Right cardiac atrium (tissue), 5 donors: Measurements from ENCODE around the gene TLCD3B. TPM values are rescaled to one million over a fixed set of nuclear protein-coding genes. Genes with fewer than 3 reads are reported as not detected.

Experiments
- ATAC-seq, 2 donors: fragments of 200-7000 bp; cut with Tn5 transposase; one replicate each; pipeline versions ENCODE4 v1.8.0 to v1.9.1; 2020; ENCODE audit warnings: moderate library complexity in 2 of 2, mild to moderate bottlenecking in 1 of 2
- DNase-seq, 3 donors: peaks; one replicate each; pipeline ENCODE4 v3.0.0-alpha.2; 2020
- H3K27ac ChIP-seq: one replicate; pipeline ENCODE4 v1.5.1; 2013; ENCODE audit warnings: mild to moderate bottlenecking, low read length, control low read depth, moderate library complexity
- H3K27me3 ChIP-seq: one replicate; pipeline ENCODE4 v1.6.1; 2013; ENCODE audit not compliant: control insufficient read depth, insufficient read depth
- H3K4me1 ChIP-seq: one replicate; pipeline ENCODE4 v1.6.1; 2013; ENCODE audit warnings: low read length; ENCODE audit not compliant: control insufficient read depth, insufficient read depth
- H3K4me3 ChIP-seq: one replicate; pipeline ENCODE4 v1.5.1; 2013; ENCODE audit warnings: low read length, control low read depth
- H3K9me3 ChIP-seq: one replicate; pipeline ENCODE4 v1.6.1; 2013; ENCODE audit warnings: low read length; ENCODE audit not compliant: control insufficient read depth
- WGBS: extraction: QIAGEN DNeasy Blood & Tissue Kit; methylation state at CpG from one replicate; pipeline ENCODE4 v1.1.7; 2013; 5-methylcytosine and 5-hydroxymethylcytosine counted together
- intact Hi-C, 4 donors: fragments of 100-400 bp; cut with DNase I; formaldehyde crosslinking; loops; one replicate each; pipeline versions ENCODE4 v1.11.0 to v1.14.0; 2022 to 2023
- polyA plus RNA-seq: library from polyadenylated mRNA; stranded (reverse); fragments of 200-250 nt; gene quantifications from one replicate; pipeline ENCODE4 v1.2.3, GENCODE V29; 2013
- total RNA-seq, 4 donors: library from RNA; stranded (reverse); fragmentation: NEBNext Ultra II Directional; extraction: Animal tissue kit (Norgen Biotek cat#: 25700); gene quantifications; one replicate each; pipeline ENCODE4 v1.2.1, GENCODE V29; 2021
- donor health status: healthy with polysubstance abuse.
- donor health status: DM: no; HTN: yes; CAD: no.
- donor health status: DM: no; HTN: no; CAD: no.
- donor health status: DM: no; HTN: yes; CAD: no; lungs with severe emphysema.
- donor health status: DM: yes; HTN: yes; CAD: no.

Gene TLCD3B
- total and polyA plus RNA-seq, 5 donors: not detected

GRCh38 chr16:29975811-29976511, 55.1 kb downstream of the TLCD3B start:
- 7% methylated on average over 6 of the region's 6 CpGs for WGBS
- no peak for DNase-seq
- peak overlapping the region; percentile 71 for H3K4me3 ChIP-seq
- H3K27me3 ChIP-seq: no peaks in the 10 kb centered on the region
- H3K9me3 ChIP-seq: no peaks in the 10 kb centered on the region
- intact Hi-C loops: no loop called here
- peak overlapping the region; percentile 88 for H3K27ac ChIP-seq
- H3K4me1 ChIP-seq: peaks cover 11% of the 10 kb centered on the region
- ATAC-seq: no peak

- Histone ChIP-seq H3K27me3 (no peaks in the 10 kb centered on the region), H3K4me1 (peaks cover 11% of the 10 kb centered on the region), H3K4me3 (peak overlapping the region; percentile 71), H3K27ac (peak overlapping the region; percentile 88), H3K9me3 (no peaks in the 10 kb centered on the region)
- DNase-seq: no peak
- intact Hi-C loops: no loop called here
- ATAC-seq: no peak
- 46% methylated on average over 5 of the region's 5 CpGs for WGBS
Observed at GRCh38 chr16:29975134-29975538, 55.9 kb downstream of the TLCD3B start.

Other genes starting within 250 kb of the TLCD3B start
- gene KIF22, start 240.5 kb downstream of the TLCD3B start, total RNA-seq: 10 to 100 TPM; 19.0 to 53.8 (median 41.6) TPM
- 89.6 TPM for gene KIF22, start 240.5 kb downstream of the TLCD3B start, polyA plus RNA-seq
- gene MAZ, start 224.7 kb downstream of the TLCD3B start, total RNA-seq: 100 to 1,000 TPM in 3 of 4 donors, 10 to 100 TPM in 1; 82.3 to 113 (median 104) TPM
- gene MAZ, start 224.7 kb downstream of the TLCD3B start, polyA plus RNA-seq: 69.3 TPM
- 1 to 10 TPM; 2.5 to 5.0 (median 4.4) TPM for gene PRRT2, start 219.1 kb downstream of the TLCD3B start, total RNA-seq
- 4.8 TPM for gene PRRT2, start 219.1 kb downstream of the TLCD3B start, polyA plus RNA-seq
- gene PAGR1, start 215.1 kb downstream of the TLCD3B start, total RNA-seq: 10 to 100 TPM; 13.7 to 20.3 (median 15.2) TPM
- 33.8 TPM for gene PAGR1, start 215.1 kb downstream of the TLCD3B start, polyA plus RNA-seq
- gene MVP, start 210.8 kb downstream of the TLCD3B start, total RNA-seq: 10 to 100 TPM; 48.2 to 73.9 (median 64.0) TPM
- 50.6 TPM for gene MVP, start 210.8 kb downstream of the TLCD3B start, polyA plus RNA-seq
- gene CDIPT, start 168.0 kb downstream of the TLCD3B start, total RNA-seq: 100 to 1,000 TPM in 2 of 4 donors, 10 to 100 TPM in 2; 86.7 to 109 (median 99.1) TPM
- 106 TPM for gene CDIPT, start 168.0 kb downstream of the TLCD3B start, polyA plus RNA-seq
- gene SEZ6L2, start 131.7 kb downstream of the TLCD3B start, total RNA-seq: 1 to 10 TPM; 1.5 to 3.6 (median 2.1) TPM
- 0.36 TPM for gene SEZ6L2, start 131.7 kb downstream of the TLCD3B start, polyA plus RNA-seq
- gene ASPHD1, start 130.8 kb downstream of the TLCD3B start, total RNA-seq: under 1 TPM in 3 of 4 donors, not detected in 1; 0.24 to 0.50 (median 0.28) TPM
- 0.14 TPM for gene ASPHD1, start 130.8 kb downstream of the TLCD3B start, polyA plus RNA-seq
- 10 to 100 TPM in 2 of 4 donors, 1 to 10 TPM in 2; 7.3 to 12.8 (median 9.2) TPM for gene KCTD13, start 105.0 kb downstream of the TLCD3B start, total RNA-seq
- 7.1 TPM for gene KCTD13, start 105.0 kb downstream of the TLCD3B start, polyA plus RNA-seq
- 10 to 100 TPM; 79.7 to 90.4 (median 82.1) TPM for gene TMEM219, start 69.2 kb downstream of the TLCD3B start, total RNA-seq
- 97.4 TPM for gene TMEM219, start 69.2 kb downstream of the TLCD3B start, polyA plus RNA-seq
- 10 to 100 TPM; 37.2 to 40.1 (median 39.4) TPM for gene TAOK2, start 57.4 kb downstream of the TLCD3B start, total RNA-seq
- 38.3 TPM for gene TAOK2, start 57.4 kb downstream of the TLCD3B start, polyA plus RNA-seq
- 10 to 100 TPM; 11.6 to 21.7 (median 17.5) TPM for gene HIRIP3, start 35.7 kb downstream of the TLCD3B start, total RNA-seq
- gene HIRIP3, start 35.7 kb downstream of the TLCD3B start, polyA plus RNA-seq: 19.1 TPM
- gene INO80E, start 35.0 kb downstream of the TLCD3B start, total RNA-seq: 10 to 100 TPM; 32.7 to 44.6 (median 37.1) TPM
- 59.1 TPM for gene INO80E, start 35.0 kb downstream of the TLCD3B start, polyA plus RNA-seq
- gene DOC2A, start 20.2 kb downstream of the TLCD3B start, total RNA-seq: under 1 TPM; 0.40 to 0.59 (median 0.47) TPM
- 0.77 TPM for gene DOC2A, start 20.2 kb downstream of the TLCD3B start, polyA plus RNA-seq
- not detected for gene C16orf92, start 8.1 kb downstream of the TLCD3B start, total RNA-seq
- not detected for gene C16orf92, start 8.1 kb downstream of the TLCD3B start, polyA plus RNA-seq
- 1,000 to 10,000 TPM; 2,625 to 3,581 (median 3,363) TPM for gene ALDOA, start 34.5 kb upstream of the TLCD3B start, total RNA-seq
- gene ALDOA, start 34.5 kb upstream of the TLCD3B start, polyA plus RNA-seq: 3,115 TPM
- gene PPP4C, start 44.7 kb upstream of the TLCD3B start, total RNA-seq: 10 to 100 TPM; 31.3 to 40.8 (median 36.0) TPM
- gene PPP4C, start 44.7 kb upstream of the TLCD3B start, polyA plus RNA-seq: 51.8 TPM
- 1 to 10 TPM in 2 of 4 donors, under 1 TPM in 2; 0.67 to 1.2 (median 1.0) TPM for gene TBX6, start 60.7 kb upstream of the TLCD3B start, total RNA-seq
- gene TBX6, start 60.7 kb upstream of the TLCD3B start, polyA plus RNA-seq: 0.93 TPM
- gene YPEL3, start 64.9 kb upstream of the TLCD3B start, total RNA-seq: 10 to 100 TPM; 54.4 to 79.2 (median 71.2) TPM
- 118 TPM for gene YPEL3, start 64.9 kb upstream of the TLCD3B start, polyA plus RNA-seq
- 1 to 10 TPM; 1.3 to 3.7 (median 3.2) TPM for gene GDPD3, start 82.3 kb upstream of the TLCD3B start, total RNA-seq
- 2.6 TPM for gene GDPD3, start 82.3 kb upstream of the TLCD3B start, polyA plus RNA-seq
- 10 to 100 TPM; 55.9 to 67.8 (median 64.3) TPM for gene MAPK3, start 91.9 kb upstream of the TLCD3B start, total RNA-seq
- gene MAPK3, start 91.9 kb upstream of the TLCD3B start, polyA plus RNA-seq: 78.1 TPM
- gene CORO1A, start 152.3 kb upstream of the TLCD3B start, total RNA-seq: 10 to 100 TPM; 10.3 to 22.4 (median 14.6) TPM
- 7.3 TPM for gene CORO1A, start 152.3 kb upstream of the TLCD3B start, polyA plus RNA-seq
- gene BOLA2B, start 162.4 kb upstream of the TLCD3B start, total RNA-seq: 10 to 100 TPM; 75.2 to 89.6 (median 84.6) TPM
- 184 TPM for gene BOLA2B, start 162.4 kb upstream of the TLCD3B start, polyA plus RNA-seq
- gene SLX1A, start 162.6 kb upstream of the TLCD3B start, total RNA-seq: 10 to 100 TPM in 2 of 4 donors, 1 to 10 TPM in 2; 8.9 to 20.8 (median 13.9) TPM
- 24.6 TPM for gene SLX1A, start 162.6 kb upstream of the TLCD3B start, polyA plus RNA-seq
- gene SULT1A3, start 168.0 kb upstream of the TLCD3B start, total RNA-seq: 10 to 100 TPM in 3 of 4 donors, 1 to 10 TPM in 1; 9.6 to 14.0 (median 10.8) TPM
- 10.0 TPM for gene SULT1A3, start 168.0 kb upstream of the TLCD3B start, polyA plus RNA-seq
- gene NPIPB13, start 217.2 kb upstream of the TLCD3B start, total RNA-seq: 1 to 10 TPM; 3.1 to 5.3 (median 4.3) TPM
- 2.0 TPM for gene NPIPB13, start 217.2 kb upstream of the TLCD3B start, polyA plus RNA-seq